Measurements from ENCODE around the gene BOLL. TPM values are rescaled to one million over a fixed set of nuclear protein-coding genes. Genes with fewer than 3 reads are reported as not detected.
A peak's percentile ranks its signal among the peaks of the same experiment; 100 is the strongest.
"Not testable (repeated sequence)": the region's sequence is repeated elsewhere in the genome, so short reads cannot be mapped to it uniquely, and the experiment has no call there.

The BOLL gene
- total RNA-seq, 4 donors from 2014 or later = 0.19 TPM; not detected in 3

- ATAC-seq = no peak
- Histone ChIP-seq H3K4me1 (no peaks in the 10 kb centered on the region), H3K9me3 (no peaks in the 10 kb centered on the region), H3K27ac (no peak overlapping the region), H3K27me3 (no peaks in the 10 kb centered on the region), H3K36me3 (no peaks in the 10 kb centered on the region), H3K4me3 (no peak overlapping the region)
- TF ChIP-seq POLR2AphosphoS5 (IDR thresholded peaks at IDR 0.05) = no peak
- TF ChIP-seq, protein P1, sequence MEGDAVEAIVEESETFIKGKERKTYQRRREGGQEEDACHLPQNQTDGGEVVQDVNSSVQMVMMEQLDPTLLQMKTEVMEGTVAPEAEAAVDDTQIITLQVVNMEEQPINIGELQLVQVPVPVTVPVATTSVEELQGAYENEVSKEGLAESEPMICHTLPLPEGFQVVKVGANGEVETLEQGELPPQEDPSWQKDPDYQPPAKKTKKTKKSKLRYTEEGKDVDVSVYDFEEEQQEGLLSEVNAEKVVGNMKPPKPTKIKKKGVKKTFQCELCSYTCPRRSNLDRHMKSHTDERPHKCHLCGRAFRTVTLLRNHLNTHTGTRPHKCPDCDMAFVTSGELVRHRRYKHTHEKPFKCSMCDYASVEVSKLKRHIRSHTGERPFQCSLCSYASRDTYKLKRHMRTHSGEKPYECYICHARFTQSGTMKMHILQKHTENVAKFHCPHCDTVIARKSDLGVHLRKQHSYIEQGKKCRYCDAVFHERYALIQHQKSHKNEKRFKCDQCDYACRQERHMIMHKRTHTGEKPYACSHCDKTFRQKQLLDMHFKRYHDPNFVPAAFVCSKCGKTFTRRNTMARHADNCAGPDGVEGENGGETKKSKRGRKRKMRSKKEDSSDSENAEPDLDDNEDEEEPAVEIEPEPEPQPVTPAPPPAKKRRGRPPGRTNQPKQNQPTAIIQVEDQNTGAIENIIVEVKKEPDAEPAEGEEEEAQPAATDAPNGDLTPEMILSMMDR (IDR thresholded peaks at IDR 0.05) = peak; percentile 46 to 70 (median 66)
- WGBS, 2 donors (ENCODE audit: low coverage in 1 of 2) = 22 to 28% methylated on average over 4 of the region's 4 CpGs
These were observed 7.2 kb downstream of the BOLL start for GRCh38 chr2:197777823-197778407.

DNA sequence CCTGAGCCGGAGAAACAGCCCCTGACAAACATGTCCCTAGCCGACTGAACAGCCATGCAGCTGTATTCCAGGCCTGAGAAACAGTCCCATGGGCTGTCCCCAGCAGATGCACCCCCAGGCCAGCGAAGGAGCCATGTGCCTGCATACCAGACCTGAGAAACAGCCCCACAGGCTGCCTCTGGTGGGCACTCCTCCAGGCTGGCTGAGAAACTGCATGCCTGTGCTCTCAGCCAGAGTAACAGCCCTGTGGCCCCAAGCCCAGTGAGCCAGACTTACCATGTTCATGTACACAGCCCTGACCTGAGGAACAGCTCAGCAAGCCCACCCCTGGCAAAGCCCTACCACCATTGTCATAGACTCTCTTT lies 24.8 kb downstream of the BOLL start:
- H3K27ac ChIP-seq = no peak overlapping the region
- H3K27me3 ChIP-seq = peaks cover 5% of the 10 kb centered on the region
- H3K36me3 ChIP-seq = no peaks in the 10 kb centered on the region
- H3K4me1 ChIP-seq = no peaks in the 10 kb centered on the region
- ATAC-seq = no peak
- WGBS, 2 donors (ENCODE audit: low coverage in 1 of 2) = no CpG with 5 or more reads among the region's 3 CpGs
- no peak overlapping the region for H3K4me3 ChIP-seq
- TF ChIP-seq POLR2AphosphoS5 (IDR thresholded peaks at IDR 0.05) (no peak), POLR2A (IDR thresholded peaks at IDR 0.05) (no peak), EP300 (IDR thresholded peaks at IDR 0.05) (no peak)
- TF ChIP-seq, protein P1 (IDR thresholded peaks at IDR 0.05) = no peak
- peaks cover 0 to 27% (median 0%) of the 10 kb centered on the region in 3 donors for H3K9me3 ChIP-seq

DNA sequence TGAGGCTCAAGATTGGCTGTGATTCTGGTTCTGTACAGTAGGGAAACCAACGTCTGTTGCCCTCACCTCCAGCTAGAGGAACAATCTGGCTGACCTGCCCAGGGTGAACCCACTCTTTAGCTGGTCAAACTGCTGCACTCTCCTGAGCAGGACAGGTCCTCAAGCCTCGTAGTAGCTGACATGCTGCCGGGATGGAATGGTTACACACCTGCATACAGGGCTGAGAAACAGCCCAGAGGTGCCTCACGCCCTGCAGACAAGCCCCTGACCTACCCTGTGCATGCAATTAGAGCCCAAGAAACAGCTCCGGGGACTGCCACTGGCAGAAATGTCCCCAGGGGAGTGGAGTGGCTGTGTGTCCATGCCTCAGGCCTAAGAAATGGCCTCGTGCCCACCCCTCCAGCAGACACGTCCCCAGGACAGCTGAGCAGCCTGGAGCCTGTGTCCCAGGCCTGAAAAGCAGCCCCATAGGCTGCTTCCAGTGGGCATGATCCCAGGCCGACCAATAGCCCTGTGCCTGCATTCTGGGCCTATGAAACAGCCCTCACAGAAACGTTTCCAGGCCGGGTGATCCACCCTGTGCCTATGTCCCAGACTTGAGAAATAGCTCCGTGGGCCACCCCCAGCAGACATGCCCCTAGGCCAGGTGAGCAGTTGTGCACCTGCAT lies 25.4 kb downstream of the BOLL start:
- no peaks in the 10 kb centered on the region for H3K36me3 ChIP-seq
- peaks cover 5% of the 10 kb centered on the region for H3K27me3 ChIP-seq
- H3K4me3 ChIP-seq = no peak overlapping the region
- TF ChIP-seq EP300 (IDR thresholded peaks at IDR 0.05) (no peak), POLR2AphosphoS5 (IDR thresholded peaks at IDR 0.05) (no peak), POLR2A (IDR thresholded peaks at IDR 0.05) (no peak)
- TF ChIP-seq, protein P1 (IDR thresholded peaks at IDR 0.05) = no peak
- ATAC-seq = no peak
- WGBS, 2 donors (ENCODE audit: low coverage in 1 of 2) = no CpG with 5 or more reads among the region's 11 CpGs
- peaks cover 0 to 27% (median 0%) of the 10 kb centered on the region in 3 donors for H3K9me3 ChIP-seq
- H3K27ac ChIP-seq = no peak overlapping the region
- no peaks in the 10 kb centered on the region for H3K4me1 ChIP-seq

GRCh38 chr2:197759013-197759412 lies 26.1 kb downstream of the BOLL start:
- Histone ChIP-seq H3K27ac (no peak overlapping the region), H3K36me3 (no peaks in the 10 kb centered on the region), H3K4me3 (no peak overlapping the region), H3K4me1 (no peaks in the 10 kb centered on the region), H3K9me3 (peaks cover 0 to 27% (median 0%) of the 10 kb centered on the region in 3 donors), H3K27me3 (peaks cover 5% of the 10 kb centered on the region)
- no peak for ATAC-seq
- TF ChIP-seq POLR2AphosphoS5 (IDR thresholded peaks at IDR 0.05) (no peak), POLR2A (IDR thresholded peaks at IDR 0.05) (no peak), EP300 (IDR thresholded peaks at IDR 0.05) (no peak)
- TF ChIP-seq, protein P1 (IDR thresholded peaks at IDR 0.05) = no peak
- 56 to 60% methylated on average over 1 to 2 of the region's 4 CpGs for WGBS, 2 donors (ENCODE audit: low coverage in 1 of 2)

DNA sequence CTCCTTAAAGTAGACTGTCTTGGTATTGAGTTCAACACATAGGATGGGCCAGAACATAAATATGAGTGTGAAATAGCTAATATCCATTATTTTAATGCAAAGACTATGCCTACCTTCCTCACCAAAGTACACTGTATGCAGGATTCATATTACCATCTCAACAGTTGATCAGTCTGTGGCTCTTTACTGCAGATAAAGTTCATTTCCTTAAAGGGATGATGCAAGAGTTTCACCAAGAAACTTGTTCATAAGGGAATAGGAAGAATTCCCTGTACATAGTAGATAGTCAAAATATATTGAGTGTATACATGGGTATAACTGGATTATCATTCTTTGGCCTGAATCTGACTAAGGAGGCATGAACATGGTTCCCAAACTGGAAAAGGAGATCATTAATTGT lies 44.9 kb downstream of the BOLL start:
- no peaks in the 10 kb centered on the region for H3K36me3 ChIP-seq
- no peaks in the 10 kb centered on the region for H3K4me1 ChIP-seq
- H3K27me3 ChIP-seq = no peaks in the 10 kb centered on the region
- no peaks in the 10 kb centered on the region for H3K9me3 ChIP-seq
- H3K4me3 ChIP-seq = no peak overlapping the region
- no peak overlapping the region for H3K27ac ChIP-seq
- TF ChIP-seq POLR2A (IDR thresholded peaks at IDR 0.05) (no peak), EP300 (IDR thresholded peaks at IDR 0.05) (no peak), POLR2AphosphoS5 (IDR thresholded peaks at IDR 0.05) (no peak)
- TF ChIP-seq, protein P1 (IDR thresholded peaks at IDR 0.05) = no peak
- no peak for ATAC-seq

- H3K9me3 ChIP-seq, H3K4me1 ChIP-seq, H3K4me3 ChIP-seq, ATAC-seq, H3K36me3 ChIP-seq, H3K27ac ChIP-seq, H3K27me3 ChIP-seq: not testable (repeated sequence)
- 85 to 96% methylated on average over 4 to 10 of the region's 32 CpGs for WGBS, 2 donors (ENCODE audit: low coverage in 1 of 2)
These were observed 56.3 kb downstream of the BOLL start for GRCh38 chr2:197728555-197729544.

Data from gastroesophageal sphincter (tissue), 4 donors.